K562 (cell line): ENCODE measurements around the gene TCEAL4. TPM values are rescaled to one million over a fixed set of nuclear protein-coding genes. Genes with fewer than 3 reads are reported as not detected.

Source experiments
- ATAC-seq: fragments of 200-7000 bp; cut with Tn5 transposase; 3 replicates; pipeline ENCODE4 v1.9.1; 2020; ENCODE audit warnings: moderate library complexity
- BruUV-seq: library from RNA; stranded (reverse); fragments of 400-500 nt; replicated peaks from 2 replicates; lab custom pipeline; 2021; lab: Mats Ljungman, UMichigan
- CTCF ChIA-PET: fragments of 300-600 bp; formaldehyde crosslinking; extraction: SDS; loops from one replicate; lab custom pipeline; 2021; ENCODE audit warnings: low intra/inter-chr PET ratio; lab: Yijun Ruan, JAX
- POLR2A ChIA-PET: fragments of 300-600, 350-650 bp; sonication (Branson Sonifier 250); formaldehyde crosslinking; extraction: SDS; loops from one replicate; lab custom pipeline; 2021; ENCODE audit warnings: antibody characterized with exemption, inconsistent platforms; lab: Yijun Ruan, JAX
- DNase-seq, 4 experiments: peaks; one replicate each; pipeline versions ENCODE4 v3.0.0 to v3.0.0-alpha.2; 2011 to 2018; ENCODE audit warnings: low spot score in 3 of 4, mixed read lengths in 3 of 4; ENCODE audit errors: extremely low read depth in 1 of 4
- FAIRE-seq: peaks from 2 replicates; lab custom pipeline; 2011; peaks lifted over from hg19 to GRCh38; lab: Jason Lieb, UNC
- H2AFZ ChIP-seq: 2 replicates; pipeline ENCODE4 v1.6.0; 2011; ENCODE audit warnings: low read depth, low read length, control low read depth, inconsistent platforms
- H3K27ac ChIP-seq: fragments of 200-600 bp; 3 replicates; pipeline ENCODE4 v1.8.0; 2011; ENCODE audit warnings: low read depth, mild to moderate bottlenecking, control low read depth, inconsistent platforms, low read length, moderate library complexity, mixed read lengths; ENCODE audit errors: extremely low read depth
- H3K27me3 ChIP-seq, 2 experiments: fragments of 300-600 bp in 1 of 2; 2 replicates in 1 of 2; 3 replicates in 1 of 2; pipeline versions ENCODE4 v1.6.0 to v1.8.0; 2011; ENCODE audit warnings: inconsistent platforms in 2 of 2, low read length in 2 of 2, mild to moderate bottlenecking in 1 of 2, mixed read lengths in 1 of 2, moderate library complexity in 1 of 2; ENCODE audit not compliant: control insufficient read depth in 2 of 2, insufficient read depth in 2 of 2
- H3K36me3 ChIP-seq: fragments of 300-600 bp; 3 replicates; pipeline ENCODE4 v1.8.0; 2011; ENCODE audit warnings: mild to moderate bottlenecking, low read length, inconsistent platforms; ENCODE audit not compliant: control insufficient read depth, insufficient read depth
- H3K4me1 ChIP-seq, 2 experiments: fragments of 200-600 bp in 1 of 2; replicated peaks in 1 of 2; 2 replicates in 1 of 2; 3 replicates in 1 of 2; pipeline versions ENCODE4 v1.5.1 to v1.8.0; 2011; ENCODE audit warnings: inconsistent platforms in 2 of 2, low read length in 2 of 2, mild to moderate bottlenecking in 1 of 2, mixed read lengths in 1 of 2, moderate library complexity in 1 of 2; ENCODE audit not compliant: control insufficient read depth in 2 of 2, insufficient read depth in 2 of 2
- H3K4me2 ChIP-seq: 2 replicates; pipeline ENCODE4 v1.6.1; 2011; ENCODE audit warnings: low read length, control low read depth, inconsistent platforms, mixed read lengths; ENCODE audit not compliant: insufficient read depth
- H3K4me3 ChIP-seq: fragments of 200-600 bp; sonication (generic), shearing (Covaris generic); 2 replicates; pipeline ENCODE4 v1.5.1; 2016; ENCODE audit warnings: control low read depth, inconsistent platforms
- H3K79me2 ChIP-seq: fragments of 200-600 bp; 3 replicates; pipeline ENCODE4 v1.8.0; 2011; ENCODE audit warnings: low read length, inconsistent platforms; ENCODE audit not compliant: control insufficient read depth, insufficient read depth
- H3K9ac ChIP-seq, 2 experiments: 2 replicates each; pipeline versions ENCODE4 v1.6.0 to v1.6.1; 2011; ENCODE audit warnings: low read depth in 2 of 2, low read length in 2 of 2, control low read depth in 1 of 2, inconsistent platforms in 1 of 2, mild to moderate bottlenecking in 1 of 2, mixed read lengths in 1 of 2; ENCODE audit not compliant: insufficient read depth in 1 of 2
- H3K9me1 ChIP-seq: one replicate; pipeline ENCODE4 v1.6.0; 2011; ENCODE audit warnings: inconsistent platforms, mild to moderate bottlenecking, low read length, moderate library complexity; ENCODE audit not compliant: control insufficient read depth, insufficient read depth
- H3K9me3 ChIP-seq: replicated peaks from 2 replicates; pipeline ENCODE4 v1.5.1; 2011; ENCODE audit warnings: low read depth, low read length, inconsistent platforms; ENCODE audit not compliant: control insufficient read depth, insufficient read depth
- H4K20me1 ChIP-seq: replicated peaks from 2 replicates; pipeline ENCODE4 v1.6.1; 2011; ENCODE audit warnings: low read length, inconsistent platforms, mixed read lengths; ENCODE audit not compliant: control insufficient read depth, insufficient read depth
- EGR1 ChIP-seq: fragments of 450-650 bp; conservative IDR thresholded peaks from 2 replicates; pipeline ENCODE4 v1.6.1; 2017; ENCODE audit warnings: mild to moderate bottlenecking
- MED1 ChIP-seq: sonication (generic); formaldehyde crosslinking; IDR thresholded peaks from 2 replicates; pipeline ENCODE4 v1.8.1; 2023; ENCODE audit warnings: missing genetic modification reagents, borderline replicate concordance
- NFIX ChIP-seq: fragments of 250-450 bp; sonication (Bioruptor Pico); IDR thresholded peaks from 2 replicates; pipeline ENCODE4 v1.4.0; 2020; ENCODE audit warnings: low read depth, mild to moderate bottlenecking, moderate library complexity
- RFX1 ChIP-seq: fragments of 450-650 bp; IDR thresholded peaks from 2 replicates; pipeline ENCODE4 v1.6.1; 2016; ENCODE audit warnings: mild to moderate bottlenecking, moderate library complexity
- SAP30 ChIP-seq: fragments of 200-600 bp; sonication (generic); IDR thresholded peaks from 2 replicates; pipeline ENCODE4 v1.6.1; 2012; ENCODE audit warnings: borderline replicate concordance, low read depth, mild to moderate bottlenecking, moderate library complexity, low read length, control low read depth, inconsistent platforms; ENCODE audit not compliant: insufficient read depth, poor library complexity, severe bottlenecking
- ZC3H4 ChIP-seq: sonication (generic); formaldehyde crosslinking; IDR thresholded peaks from 2 replicates; pipeline ENCODE4 v1.9.0; 2021; ENCODE audit warnings: missing genetic modification reagents, borderline replicate concordance
- ZNF23 ChIP-seq: fragments of 250-450 bp; sonication (Bioruptor Pico); IDR thresholded peaks from 2 replicates; pipeline ENCODE4 v1.4.0; 2020; ENCODE audit warnings: mild to moderate bottlenecking
- WGBS: fragments of 100-300 bp; shearing (Covaris generic); methylation state at CpG from one replicate; pipeline ENCODE4 v1.1.6; 2016; ENCODE audit warnings: low coverage, mixed read lengths; ENCODE audit not compliant: insufficient coverage; ENCODE audit errors: missing lambda C conversion rate; 5-methylcytosine and 5-hydroxymethylcytosine counted together
- in situ Hi-C: fragments of 300-500 bp; cut with MboI; formaldehyde crosslinking; loops from 4 replicates; pipeline ENCODE4 v1.15.0; 2018; ENCODE audit warnings: inconsistent platforms, mixed read lengths
- intact Hi-C: fragments of 100-400 bp; cut with micrococcal nuclease; formaldehyde crosslinking; loops from 2 replicates; pipeline ENCODE4 v1.14.2; 2022
- polyA plus RNA-seq, 8 experiments: library from polyadenylated mRNA; depleted of rRNA in 4 of 8; stranded (reverse) in 5 of 8; unstranded in 3 of 8; fragments of >200 nt; fragmentation: Nextera tagmentation in 2 of 8; fragmentation: Illumina TruSeq in 1 of 8; extraction: Ambion mirVana in 2 of 8; extraction: Trizol in 1 of 8; gene quantifications; 2 replicates each; pipeline versions ENCODE4 v1.2.1 to v1.2.3, GENCODE V29; 2011 to 2014; ENCODE audit warnings: inconsistent platforms in 1 of 8, missing spikeins in 1 of 8
- total RNA-seq, 7 experiments: library from RNA; depleted of rRNA in 6 of 7; stranded (reverse); fragments of >200 nt in 6 of 7; fragmentation: Illumina TruSeq in 2 of 7; extraction: Trizol in 2 of 7; gene quantifications; 2 replicates each; pipeline versions ENCODE4 v1.2.1 to v1.2.3, GENCODE V29; 2011 to 2021; ENCODE audit warnings: low replicate concordance in 1 of 7
- TF ChIP-seq, protein P1 (sequence below): IDR thresholded peaks from 2 replicates; pipeline ENCODE4 v1.6.1; 2011; ENCODE audit not compliant: insufficient read length; ENCODE audit errors: extremely low read depth
- TF ChIP-seq, protein P2 (sequence below): fragments of 450-650 bp; IDR thresholded peaks from 2 replicates; pipeline ENCODE4 v1.6.1; 2016

Gene TCEAL4
- total and polyA plus RNA-seq, 9 of the 15 experiments (the other 6 are each of a cell fraction or from before 2014, with no cell fraction given): 0.36 to 12.3 (median 7.9) TPM

DNA sequence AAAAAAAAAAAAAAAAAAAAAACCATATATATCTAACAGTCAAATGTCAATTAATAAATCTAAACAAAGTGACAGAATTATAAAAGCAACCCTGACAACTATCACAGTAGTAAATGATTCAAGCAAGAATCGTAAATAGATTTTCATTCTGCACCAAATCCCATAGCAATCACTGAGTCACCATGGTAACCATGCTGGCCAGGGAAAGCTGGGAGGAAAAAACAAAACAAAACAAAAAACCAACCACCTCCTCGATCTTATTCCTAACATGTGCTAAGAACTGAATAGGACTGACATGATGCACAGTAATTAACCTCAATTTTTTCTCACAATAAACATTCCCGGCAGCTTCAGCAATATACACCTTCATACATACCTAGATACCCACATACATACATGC lies 35.4 kb upstream of the TCEAL4 start:
- no peak overlapping the region for H3K27ac ChIP-seq
- H3K79me2 ChIP-seq: no peaks in the 10 kb centered on the region
- WGBS: 28% methylated on average over 3 of the region's 3 CpGs
- H4K20me1 ChIP-seq: no peaks in the 10 kb centered on the region
- H3K4me2 ChIP-seq: no peak overlapping the region
- BruUV-seq: no TSS peak
- intact Hi-C loops: no loop called here
- no peak for FAIRE-seq
- ChIA-PET CTCF (no interaction called here), POLR2A (no interaction called here)
- H3K4me3 ChIP-seq: no peak overlapping the region
- no peaks in the 10 kb centered on the region for H3K36me3 ChIP-seq
- no peak overlapping the region for H2AFZ ChIP-seq
- H3K27me3 ChIP-seq: no peaks in the 10 kb centered on the region
- no peak for ATAC-seq
- DNase-seq: no peak
- H3K9me1 ChIP-seq: no peaks in the 10 kb centered on the region
- TF ChIP-seq, protein P1, sequence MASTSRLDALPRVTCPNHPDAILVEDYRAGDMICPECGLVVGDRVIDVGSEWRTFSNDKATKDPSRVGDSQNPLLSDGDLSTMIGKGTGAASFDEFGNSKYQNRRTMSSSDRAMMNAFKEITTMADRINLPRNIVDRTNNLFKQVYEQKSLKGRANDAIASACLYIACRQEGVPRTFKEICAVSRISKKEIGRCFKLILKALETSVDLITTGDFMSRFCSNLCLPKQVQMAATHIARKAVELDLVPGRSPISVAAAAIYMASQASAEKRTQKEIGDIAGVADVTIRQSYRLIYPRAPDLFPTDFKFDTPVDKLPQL: no peak
- TF ChIP-seq EGR1 (no peak), MED1 (CRISPR knock-in tag) (no peak), SAP30 (no peak), ZNF23 (CRISPR knock-in tag) (no peak), RFX1 (peak; percentile 62), ZC3H4 (CRISPR knock-in tag) (no peak), NFIX (CRISPR knock-in tag) (no peak)
- TF ChIP-seq, protein P2, sequence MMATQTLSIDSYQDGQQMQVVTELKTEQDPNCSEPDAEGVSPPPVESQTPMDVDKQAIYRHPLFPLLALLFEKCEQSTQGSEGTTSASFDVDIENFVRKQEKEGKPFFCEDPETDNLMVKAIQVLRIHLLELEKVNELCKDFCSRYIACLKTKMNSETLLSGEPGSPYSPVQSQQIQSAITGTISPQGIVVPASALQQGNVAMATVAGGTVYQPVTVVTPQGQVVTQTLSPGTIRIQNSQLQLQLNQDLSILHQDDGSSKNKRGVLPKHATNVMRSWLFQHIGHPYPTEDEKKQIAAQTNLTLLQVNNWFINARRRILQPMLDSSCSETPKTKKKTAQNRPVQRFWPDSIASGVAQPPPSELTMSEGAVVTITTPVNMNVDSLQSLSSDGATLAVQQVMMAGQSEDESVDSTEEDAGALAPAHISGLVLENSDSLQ: no peak
- H3K4me1 ChIP-seq: no peaks in the 10 kb centered on the region
- no peaks in the 10 kb centered on the region for H3K9me3 ChIP-seq
- in situ Hi-C loops: no loop called here
- no peak overlapping the region for H3K9ac ChIP-seq
